ENCODE data around the gene PJA1. TPM values are rescaled to one million over a fixed set of nuclear protein-coding genes. Genes with fewer than 3 reads are reported as not detected.

PJA1 gene
- total and polyA plus RNA-seq, 3 experiments from 2014 or later = 14.2 to 47.9 (median 18.5) TPM

- ChIA-PET CTCF (no interaction called here), POLR2A (no interaction called here)
- Histone ChIP-seq H3K4me1 (ENCODE audit: insufficient read depth, low read length) (no peaks in the 10 kb centered on the region), H3K4me3 (ENCODE audit: low read length) (no peak overlapping the region), H3K27me3 (ENCODE audit: insufficient read depth, low read length, poor library complexity, severe bottlenecking) (no peaks in the 10 kb centered on the region), H3K36me3 (ENCODE audit: insufficient read depth, low read length) (no peaks in the 10 kb centered on the region), H3K9me3 (ENCODE audit: low read length) (no peaks in the 10 kb centered on the region), H3K27ac (ENCODE audit: low read depth, low read length) (no peak overlapping the region)
- no peaks in the 10 kb centered on the region for H3K36me3 Mint-ChIP-seq
- H3K27me3 Mint-ChIP-seq = peaks cover 0 to 4% of the 10 kb centered on the region in 2 donors
- no peaks in the 10 kb centered on the region for H3K9me3 Mint-ChIP-seq
- DNase-seq = no peak
- H3K27ac Mint-ChIP-seq = peak overlapping the region in 1 of 8 donors; percentile 21
- no peaks in the 10 kb centered on the region for H3K4me1 Mint-ChIP-seq
- H3K4me3 Mint-ChIP-seq = no peak overlapping the region
Measured at GRCh38 chrX:69195810-69196209, 30.6 kb upstream of the PJA1 start.

GRCh38 chrX:69195192-69195591, 29.9 kb upstream of the PJA1 start:
- Histone ChIP-seq H3K9me3 (ENCODE audit: low read length) (no peaks in the 10 kb centered on the region), H3K27me3 (ENCODE audit: insufficient read depth, low read length, poor library complexity, severe bottlenecking) (no peaks in the 10 kb centered on the region), H3K4me3 (ENCODE audit: low read length) (no peak overlapping the region), H3K27ac (ENCODE audit: low read depth, low read length) (no peak overlapping the region), H3K36me3 (ENCODE audit: insufficient read depth, low read length) (no peaks in the 10 kb centered on the region), H3K4me1 (ENCODE audit: insufficient read depth, low read length) (no peaks in the 10 kb centered on the region)
- Mint-ChIP-seq H3K9me3 (no peaks in the 10 kb centered on the region), H3K27ac (no peak overlapping the region), H3K27me3 (peaks cover 0 to 4% of the 10 kb centered on the region in 2 donors), H3K36me3 (no peaks in the 10 kb centered on the region), H3K4me1 (no peaks in the 10 kb centered on the region), H3K4me3 (no peak overlapping the region)
- DNase-seq = no peak
- ChIA-PET CTCF (no interaction called here), POLR2A (no interaction called here)

GRCh38 chrX:69192603-69193002, 27.4 kb upstream of the PJA1 start:
- Histone ChIP-seq H3K27ac (ENCODE audit: low read depth, low read length) (no peak overlapping the region), H3K4me3 (ENCODE audit: low read length) (no peak overlapping the region), H3K27me3 (ENCODE audit: insufficient read depth, low read length, poor library complexity, severe bottlenecking) (no peaks in the 10 kb centered on the region), H3K36me3 (ENCODE audit: insufficient read depth, low read length) (no peaks in the 10 kb centered on the region), H3K4me1 (ENCODE audit: insufficient read depth, low read length) (no peaks in the 10 kb centered on the region), H3K9me3 (ENCODE audit: low read length) (no peaks in the 10 kb centered on the region)
- ChIA-PET POLR2A (no interaction called here), CTCF (no interaction called here)
- H3K4me3 Mint-ChIP-seq = no peak overlapping the region
- no peaks in the 10 kb centered on the region for H3K4me1 Mint-ChIP-seq
- no peaks in the 10 kb centered on the region for H3K9me3 Mint-ChIP-seq
- DNase-seq = no peak
- no peak overlapping the region for H3K27ac Mint-ChIP-seq
- no peaks in the 10 kb centered on the region for H3K36me3 Mint-ChIP-seq
- H3K27me3 Mint-ChIP-seq = peaks cover 0 to 4% of the 10 kb centered on the region in 2 donors

- ChIA-PET POLR2A (no interaction called here), CTCF (no interaction called here)
- H3K36me3 Mint-ChIP-seq = no peaks in the 10 kb centered on the region
- Histone ChIP-seq H3K27me3 (ENCODE audit: insufficient read depth, low read length, poor library complexity, severe bottlenecking) (no peaks in the 10 kb centered on the region), H3K4me3 (ENCODE audit: low read length) (no peak overlapping the region), H3K9me3 (ENCODE audit: low read length) (no peaks in the 10 kb centered on the region), H3K36me3 (ENCODE audit: insufficient read depth, low read length) (no peaks in the 10 kb centered on the region), H3K4me1 (ENCODE audit: insufficient read depth, low read length) (no peaks in the 10 kb centered on the region), H3K27ac (ENCODE audit: low read depth, low read length) (no peak overlapping the region)
- H3K4me1 Mint-ChIP-seq = no peaks in the 10 kb centered on the region
- no peak overlapping the region for H3K4me3 Mint-ChIP-seq
- H3K9me3 Mint-ChIP-seq = no peaks in the 10 kb centered on the region
- H3K27me3 Mint-ChIP-seq = peaks cover 0 to 6% of the 10 kb centered on the region in 2 donors
- no peak overlapping the region for H3K27ac Mint-ChIP-seq
- no peak for DNase-seq
Measured at GRCh38 chrX:69189576-69190371, 24.5 kb upstream of the PJA1 start.

- H3K27ac Mint-ChIP-seq = no peak overlapping the region
- H3K4me1 Mint-ChIP-seq = no peaks in the 10 kb centered on the region
- H3K9me3 Mint-ChIP-seq = no peaks in the 10 kb centered on the region
- H3K4me3 Mint-ChIP-seq = no peak overlapping the region
- H3K36me3 Mint-ChIP-seq = no peaks in the 10 kb centered on the region
- no peaks in the 10 kb centered on the region for H3K9me3 ChIP-seq (ENCODE audit: low read length)
- CTCF ChIA-PET = no interaction called here
- DNase-seq = no peak
- no peaks in the 10 kb centered on the region for H3K36me3 ChIP-seq (ENCODE audit: insufficient read depth, low read length)
- no peak overlapping the region for H3K4me3 ChIP-seq (ENCODE audit: low read length)
- POLR2A ChIA-PET = no interaction called here
- no peak overlapping the region for H3K27ac ChIP-seq (ENCODE audit: low read depth, low read length)
- no peaks in the 10 kb centered on the region for H3K4me1 ChIP-seq (ENCODE audit: insufficient read depth, low read length)
- no peaks in the 10 kb centered on the region for H3K27me3 ChIP-seq (ENCODE audit: insufficient read depth, low read length, poor library complexity, severe bottlenecking)
- peaks cover 0 to 3% of the 10 kb centered on the region in 2 donors for H3K27me3 Mint-ChIP-seq
Measured at GRCh38 chrX:69186651-69187050, 21.4 kb upstream of the PJA1 start.

GRCh38 chrX:69185886-69186285, 20.6 kb upstream of the PJA1 start:
- H3K4me3 Mint-ChIP-seq = no peak overlapping the region
- no peaks in the 10 kb centered on the region for H3K4me1 Mint-ChIP-seq
- Histone ChIP-seq H3K4me3 (ENCODE audit: low read length) (no peak overlapping the region), H3K27ac (ENCODE audit: low read depth, low read length) (no peak overlapping the region), H3K9me3 (ENCODE audit: low read length) (no peaks in the 10 kb centered on the region), H3K36me3 (ENCODE audit: insufficient read depth, low read length) (no peaks in the 10 kb centered on the region), H3K27me3 (ENCODE audit: insufficient read depth, low read length, poor library complexity, severe bottlenecking) (no peaks in the 10 kb centered on the region), H3K4me1 (ENCODE audit: insufficient read depth, low read length) (no peaks in the 10 kb centered on the region)
- ChIA-PET POLR2A (no interaction called here), CTCF (no interaction called here)
- H3K27me3 Mint-ChIP-seq = peaks cover 0 to 4% of the 10 kb centered on the region in 2 donors
- H3K27ac Mint-ChIP-seq = peak overlapping the region in 1 of 8 donors; percentile 40
- no peaks in the 10 kb centered on the region for H3K9me3 Mint-ChIP-seq
- no peaks in the 10 kb centered on the region for H3K36me3 Mint-ChIP-seq
- DNase-seq = no peak

GRCh38 chrX:69185141-69185540, 19.9 kb upstream of the PJA1 start:
- Mint-ChIP-seq H3K9me3 (no peaks in the 10 kb centered on the region), H3K4me1 (no peaks in the 10 kb centered on the region), H3K4me3 (no peak overlapping the region), H3K36me3 (no peaks in the 10 kb centered on the region), H3K27me3 (peaks cover 4 to 6% of the 10 kb centered on the region in 2 donors), H3K27ac (no peak overlapping the region)
- H3K27me3 ChIP-seq (ENCODE audit: insufficient read depth, low read length, poor library complexity, severe bottlenecking) = no peaks in the 10 kb centered on the region
- H3K27ac ChIP-seq (ENCODE audit: low read depth, low read length) = no peak overlapping the region
- no peak for DNase-seq
- no peak overlapping the region for H3K4me3 ChIP-seq (ENCODE audit: low read length)
- ChIA-PET CTCF (no interaction called here), POLR2A (no interaction called here)
- no peaks in the 10 kb centered on the region for H3K4me1 ChIP-seq (ENCODE audit: insufficient read depth, low read length)
- no peaks in the 10 kb centered on the region for H3K9me3 ChIP-seq (ENCODE audit: low read length)
- no peaks in the 10 kb centered on the region for H3K36me3 ChIP-seq (ENCODE audit: insufficient read depth, low read length)

- POLR2A ChIA-PET = no interaction called here
- H3K9me3 ChIP-seq (ENCODE audit: low read length) = no peaks in the 10 kb centered on the region
- no peaks in the 10 kb centered on the region for H3K4me1 ChIP-seq (ENCODE audit: insufficient read depth, low read length)
- Mint-ChIP-seq H3K9me3 (no peaks in the 10 kb centered on the region), H3K4me3 (no peak overlapping the region), H3K4me1 (no peaks in the 10 kb centered on the region), H3K27ac (no peak overlapping the region), H3K36me3 (no peaks in the 10 kb centered on the region), H3K27me3 (peaks cover 7 to 12% of the 10 kb centered on the region in 2 donors)
- CTCF ChIA-PET = no interaction called here
- DNase-seq = no peak
- no peaks in the 10 kb centered on the region for H3K27me3 ChIP-seq (ENCODE audit: insufficient read depth, low read length, poor library complexity, severe bottlenecking)
- no peak overlapping the region for H3K27ac ChIP-seq (ENCODE audit: low read depth, low read length)
- no peaks in the 10 kb centered on the region for H3K36me3 ChIP-seq (ENCODE audit: insufficient read depth, low read length)
- H3K4me3 ChIP-seq (ENCODE audit: low read length) = no peak overlapping the region
Measured at GRCh38 chrX:69182818-69183380, 17.6 kb upstream of the PJA1 start.
